Measurements from ENCODE around the gene ARHGEF7.

Gene ARHGEF7

GRCh38 chr13:111093136-111093535 lies 22.0 kb upstream of the ARHGEF7 start:
- DNase-seq (ENCODE audit: low read depth), result no peak
- H3K4me3 ChIP-seq (ENCODE audit: low read depth, low read length), result no peak overlapping the region
- no peak for TF ChIP-seq CTCF (IDR thresholded peaks at IDR 0.05; ENCODE audit: control insufficient read depth, extremely low read depth, insufficient read depth)

GRCh38 chr13:111093634-111094033 lies 21.5 kb upstream of the ARHGEF7 start:
- TF ChIP-seq CTCF (IDR thresholded peaks at IDR 0.05; ENCODE audit: control insufficient read depth, extremely low read depth, insufficient read depth), result no peak
- no peak overlapping the region for H3K4me3 ChIP-seq (ENCODE audit: low read depth, low read length)
- DNase-seq (ENCODE audit: low read depth), result no peak

- H3K4me3 ChIP-seq (ENCODE audit: low read depth, low read length), result no peak overlapping the region
- peak; percentile 8 for DNase-seq (ENCODE audit: low read depth)
- no peak for TF ChIP-seq CTCF (IDR thresholded peaks at IDR 0.05; ENCODE audit: control insufficient read depth, extremely low read depth, insufficient read depth)
Measured at GRCh38 chr13:111095031-111095840, 19.9 kb upstream of the ARHGEF7 start.

- TF ChIP-seq CTCF (IDR thresholded peaks at IDR 0.05; ENCODE audit: control insufficient read depth, extremely low read depth, insufficient read depth), result no peak
- no peak overlapping the region for H3K4me3 ChIP-seq (ENCODE audit: low read depth, low read length)
- DNase-seq (ENCODE audit: low read depth), result no peak
Measured at GRCh38 chr13:111095911-111096501, 19.1 kb upstream of the ARHGEF7 start.

GRCh38 chr13:111099290-111099689 lies 15.8 kb upstream of the ARHGEF7 start:
- no peak overlapping the region for H3K4me3 ChIP-seq (ENCODE audit: low read depth, low read length)
- no peak for DNase-seq (ENCODE audit: low read depth)
- TF ChIP-seq CTCF (IDR thresholded peaks at IDR 0.05; ENCODE audit: control insufficient read depth, extremely low read depth, insufficient read depth), result no peak

- no peak for DNase-seq (ENCODE audit: low read depth)
- H3K4me3 ChIP-seq (ENCODE audit: low read depth, low read length), result no peak overlapping the region
- no peak for TF ChIP-seq CTCF (IDR thresholded peaks at IDR 0.05; ENCODE audit: control insufficient read depth, extremely low read depth, insufficient read depth)
Measured at GRCh38 chr13:111110054-111110453, 5.1 kb upstream of the ARHGEF7 start.

All from LNCaP clone FGC (cell line).